OCI-LY3 (cell line): ENCODE data around the gene PAMR1.

Experiments used
- CTCF ChIP-seq: fragments of 200-600, 300-600 bp; sonication (generic); IDR thresholded peaks from 2 replicates; pipeline ENCODE4 v1.5.1; 2014; ENCODE audit warnings: antibody characterized with exemption, low read length, low read depth
- EZH2phosphoT487 ChIP-seq: fragments of 200-600 bp; shearing (Covaris generic); IDR thresholded peaks from 2 replicates; pipeline ENCODE4 v1.6.1; 2018; ENCODE audit warnings: antibody characterized with exemption, mixed run types, low read depth

- TF ChIP-seq CTCF (no peak), EZH2phosphoT487 (no peak)
Measured at GRCh38 chr11:35571696-35572095, 46.3 kb upstream of the PAMR1 start.
